NCI-H446 (cell line): ENCODE data around the gene MXI1.

Source experiments
- DNase-seq, 2 experiments: peaks; one replicate each; lab custom pipeline; 2025; lab: John Stamatoyannopoulos, UW

Gene MXI1

DNA sequence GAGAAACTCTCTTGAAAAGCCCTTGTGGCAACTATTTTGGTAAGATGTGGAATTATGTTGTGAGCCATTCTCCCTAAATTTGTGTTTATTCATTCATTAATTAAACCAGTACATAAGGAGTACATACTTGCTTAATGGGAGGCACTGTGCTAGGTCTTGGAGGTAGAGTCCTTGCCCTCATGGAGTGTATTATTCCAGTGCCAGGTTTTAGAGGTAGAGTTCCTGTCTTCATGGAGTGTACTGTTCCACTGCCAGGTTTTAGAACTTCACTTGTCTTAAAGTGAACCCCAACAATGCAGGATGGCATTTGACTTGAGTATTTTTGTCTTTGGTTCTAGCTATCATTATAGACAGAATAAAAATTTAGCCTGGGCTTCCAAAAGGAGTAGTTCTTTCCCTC lies 8.8 kb downstream of the MXI1 start:
- DNase-seq = no peak

DNA sequence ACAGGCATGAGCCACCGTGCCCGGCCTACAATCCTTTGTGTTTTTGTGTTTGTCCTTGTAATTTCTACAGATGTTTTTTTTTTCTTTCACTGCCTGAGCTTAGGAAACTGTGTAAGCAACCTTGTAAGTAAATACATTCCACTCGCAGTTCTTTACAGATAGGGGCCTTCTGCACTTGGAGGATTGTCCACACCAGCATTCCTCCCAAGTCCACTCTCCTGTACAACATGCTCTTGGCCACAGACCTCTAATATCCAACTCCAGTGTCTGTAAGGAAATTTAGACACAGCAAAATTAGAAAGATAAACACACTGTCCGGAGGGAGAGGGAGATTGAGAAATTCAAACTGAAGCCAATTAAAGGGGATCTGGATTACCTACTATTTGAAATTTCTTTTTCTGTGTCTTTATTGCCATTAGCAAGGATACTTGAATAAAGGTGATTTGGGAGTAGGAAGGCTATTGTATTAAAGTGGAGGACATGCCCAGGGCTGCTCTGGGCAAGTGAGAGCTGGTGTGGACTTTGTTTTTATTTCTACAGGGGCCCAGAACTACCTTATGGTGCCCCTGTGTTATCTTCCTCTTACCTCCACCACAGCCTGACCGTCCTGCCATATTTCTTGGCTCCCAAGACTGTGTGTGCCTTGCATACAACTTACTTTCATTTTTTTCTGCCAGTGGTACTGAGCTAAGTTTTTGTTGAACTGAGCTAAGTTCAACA lies 9.7 kb downstream of the MXI1 start:
- DNase-seq = no peak

DNA sequence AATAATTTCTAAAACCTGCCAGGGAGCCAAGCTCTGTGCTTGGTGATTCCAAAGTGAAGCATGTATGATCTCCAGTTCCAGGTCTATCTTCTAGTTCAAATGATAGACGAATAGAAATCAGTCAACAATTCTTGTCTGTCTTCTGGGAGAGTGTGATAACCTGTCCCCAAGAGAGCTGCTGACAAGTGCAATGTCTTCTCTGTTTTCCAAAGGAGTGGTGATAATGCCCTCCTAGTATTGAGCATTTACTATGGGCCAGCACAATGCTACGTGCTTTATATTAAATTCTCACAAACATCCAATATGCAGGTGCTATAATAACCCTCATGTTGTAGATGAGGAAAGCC lies 10.2 kb downstream of the MXI1 start:
- no peak for DNase-seq

DNA sequence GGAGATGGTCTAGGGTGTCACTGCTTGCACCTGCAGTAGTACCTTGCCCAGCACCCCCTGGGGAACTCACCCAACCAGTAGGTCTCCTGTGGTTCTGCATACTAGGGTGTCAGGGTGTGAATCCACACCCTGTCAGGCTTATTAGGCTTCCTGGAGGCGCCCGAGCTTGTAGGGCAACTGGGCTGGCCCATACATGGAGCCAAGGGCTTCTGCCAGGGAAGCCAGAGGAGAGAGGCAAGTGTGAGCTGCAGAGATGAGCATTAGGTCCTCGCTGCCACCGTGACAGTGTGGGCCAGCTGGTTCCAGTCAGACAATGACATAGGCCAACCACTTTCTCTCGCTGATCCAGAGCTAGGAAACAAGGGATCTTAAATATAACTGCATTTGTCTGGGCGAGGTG lies 11.2 kb downstream of the MXI1 start:
- no peak for DNase-seq

- no peak for DNase-seq
Observed at GRCh38 chr10:110219884-110220283, 12.5 kb downstream of the MXI1 start.

- DNase-seq = no peak
Observed at GRCh38 chr10:110220398-110220797, 13.0 kb downstream of the MXI1 start.

GRCh38 chr10:110221044-110221720 lies 13.8 kb downstream of the MXI1 start:
- DNase-seq = no peak

- DNase-seq = peak; percentile 30 to 73
Observed at GRCh38 chr10:110221721-110222261, 14.4 kb downstream of the MXI1 start.

GRCh38 chr10:110222641-110223297 lies 15.4 kb downstream of the MXI1 start:
- no peak for DNase-seq

DNA sequence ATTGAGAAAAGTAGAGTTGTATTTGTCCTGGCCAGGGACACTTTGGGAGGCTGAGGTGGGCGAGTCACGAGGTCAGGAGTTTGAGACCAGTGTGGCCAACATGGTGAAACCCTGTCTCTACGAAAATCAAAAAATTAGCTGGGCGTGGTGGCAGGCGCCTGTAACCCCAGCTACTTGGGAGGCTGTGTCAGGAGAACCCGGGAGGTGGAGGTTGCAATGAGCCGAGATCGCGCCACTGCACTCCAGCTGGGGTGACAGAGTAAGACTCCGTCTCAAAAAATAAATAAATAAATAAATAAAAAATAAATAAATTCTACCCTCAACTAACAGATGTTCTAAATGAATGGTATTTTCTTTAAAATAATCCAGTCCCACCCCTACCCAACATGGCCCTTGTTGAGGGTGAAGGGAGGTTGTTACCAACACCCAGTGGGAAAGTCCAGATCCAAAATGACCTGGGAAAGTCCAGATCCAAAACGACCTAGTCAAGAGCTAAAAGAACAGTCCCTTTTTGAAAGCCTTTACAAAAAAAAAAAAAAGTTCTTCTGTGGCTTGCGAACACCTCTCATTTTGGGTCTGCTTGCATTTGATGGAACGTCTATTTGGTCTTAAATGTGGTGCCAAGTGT lies 16.0 kb downstream of the MXI1 start:
- DNase-seq = no peak

DNA sequence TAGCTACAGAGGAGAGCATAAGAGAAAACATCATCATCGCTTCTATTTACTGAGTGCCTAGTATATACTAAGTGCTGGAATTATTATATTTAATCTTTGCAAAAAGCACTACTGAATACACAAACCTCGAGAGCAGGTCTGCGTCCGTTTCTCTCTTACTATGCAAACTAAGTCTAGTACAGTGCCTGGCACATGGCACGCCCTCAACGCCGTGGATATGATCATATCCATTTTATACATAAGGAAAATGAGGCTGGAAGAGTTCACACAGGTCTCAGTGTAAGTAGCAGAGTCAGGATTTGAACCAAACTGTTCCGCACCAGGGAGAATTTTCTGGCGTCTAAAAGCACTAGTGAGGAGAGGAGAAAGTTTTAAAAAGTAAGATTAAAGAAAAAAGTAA lies 17.6 kb downstream of the MXI1 start:
- no peak for DNase-seq

- no peak for DNase-seq
Observed at GRCh38 chr10:110225441-110225755, 18.0 kb downstream of the MXI1 start.

- DNase-seq = peak; percentile 60 to 90
Observed at GRCh38 chr10:110225756-110226542, 18.5 kb downstream of the MXI1 start.

DNA sequence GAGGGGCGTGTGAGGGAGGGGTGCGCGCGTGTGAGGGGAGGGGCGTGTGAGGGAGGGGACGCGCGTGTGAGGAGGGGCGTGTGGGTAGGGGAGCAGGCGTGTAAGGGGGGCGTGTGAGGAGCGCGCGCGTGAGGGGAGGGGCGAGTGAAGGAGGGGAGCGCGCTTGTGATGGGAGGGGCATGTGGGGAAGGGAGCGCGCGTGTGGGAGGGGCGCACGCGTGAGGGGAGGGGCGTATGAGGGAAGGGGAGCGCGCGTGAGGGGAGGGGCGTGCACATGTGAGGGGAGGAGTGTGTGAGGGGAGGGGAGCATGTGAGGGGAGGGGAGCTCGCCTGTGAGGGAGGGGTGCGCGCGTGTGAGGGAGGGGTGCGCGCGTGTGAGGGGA lies 19.1 kb downstream of the MXI1 start:
- DNase-seq = peak; percentile 60 to 89

GRCh38 chr10:110226926-110227641 lies 19.7 kb downstream of the MXI1 start:
- DNase-seq = peak; percentile 57 to 89

- no peak for DNase-seq
Observed at GRCh38 chr10:110228066-110228465, 20.7 kb downstream of the MXI1 start.

DNA sequence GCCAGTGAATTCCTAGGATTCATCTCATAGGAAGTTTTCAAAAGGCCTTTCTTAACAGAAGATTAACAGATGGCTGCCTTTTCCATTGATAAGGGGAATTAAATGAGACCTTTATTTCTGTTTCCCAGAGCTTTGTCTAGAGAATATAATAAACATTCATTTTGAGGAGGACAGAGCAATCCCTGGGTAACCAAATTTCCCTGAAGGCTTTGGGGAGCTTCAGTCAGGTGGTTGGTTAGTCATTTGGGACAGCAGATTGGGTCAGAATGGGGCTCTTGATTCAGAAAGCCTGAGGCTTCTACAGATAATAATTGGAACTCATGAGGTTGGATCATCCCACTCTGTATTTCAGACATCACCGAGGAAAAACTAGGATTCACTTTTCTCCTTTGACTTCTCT lies 21.8 kb downstream of the MXI1 start:
- no peak for DNase-seq

- DNase-seq = no peak
Observed at GRCh38 chr10:110233846-110234245, 26.4 kb downstream of the MXI1 start.

- DNase-seq = no peak
Observed at GRCh38 chr10:110237894-110238480, 30.6 kb downstream of the MXI1 start.

GRCh38 chr10:110239892-110240291 lies 32.5 kb downstream of the MXI1 start:
- DNase-seq = no peak

DNA sequence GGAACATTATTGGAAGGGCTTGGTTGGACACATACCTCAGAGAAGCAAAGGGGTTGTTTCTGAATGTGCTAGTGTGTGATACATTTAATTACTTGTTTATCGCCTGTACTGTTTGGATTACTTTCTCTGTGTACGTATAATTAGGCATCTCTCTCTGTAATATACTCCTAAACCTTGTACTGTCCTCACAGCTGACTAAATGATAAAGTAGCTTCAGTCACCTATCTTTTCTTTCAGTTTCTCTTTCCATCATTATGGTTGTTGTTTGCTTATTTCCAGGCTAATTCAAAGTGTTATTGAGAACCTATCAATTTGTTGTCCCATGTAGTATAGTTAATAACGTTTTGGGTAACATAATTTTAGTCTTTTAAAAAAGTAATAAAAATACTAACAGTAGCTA lies 34.0 kb downstream of the MXI1 start:
- DNase-seq = no peak
